Left hindlimb (tissue), 1 donor: ENCODE results near the gene OTC.

Experiments
- DNase-seq: peaks from one replicate; pipeline ENCODE4 v3.0.0-alpha.2; 2018

Gene OTC

DNA sequence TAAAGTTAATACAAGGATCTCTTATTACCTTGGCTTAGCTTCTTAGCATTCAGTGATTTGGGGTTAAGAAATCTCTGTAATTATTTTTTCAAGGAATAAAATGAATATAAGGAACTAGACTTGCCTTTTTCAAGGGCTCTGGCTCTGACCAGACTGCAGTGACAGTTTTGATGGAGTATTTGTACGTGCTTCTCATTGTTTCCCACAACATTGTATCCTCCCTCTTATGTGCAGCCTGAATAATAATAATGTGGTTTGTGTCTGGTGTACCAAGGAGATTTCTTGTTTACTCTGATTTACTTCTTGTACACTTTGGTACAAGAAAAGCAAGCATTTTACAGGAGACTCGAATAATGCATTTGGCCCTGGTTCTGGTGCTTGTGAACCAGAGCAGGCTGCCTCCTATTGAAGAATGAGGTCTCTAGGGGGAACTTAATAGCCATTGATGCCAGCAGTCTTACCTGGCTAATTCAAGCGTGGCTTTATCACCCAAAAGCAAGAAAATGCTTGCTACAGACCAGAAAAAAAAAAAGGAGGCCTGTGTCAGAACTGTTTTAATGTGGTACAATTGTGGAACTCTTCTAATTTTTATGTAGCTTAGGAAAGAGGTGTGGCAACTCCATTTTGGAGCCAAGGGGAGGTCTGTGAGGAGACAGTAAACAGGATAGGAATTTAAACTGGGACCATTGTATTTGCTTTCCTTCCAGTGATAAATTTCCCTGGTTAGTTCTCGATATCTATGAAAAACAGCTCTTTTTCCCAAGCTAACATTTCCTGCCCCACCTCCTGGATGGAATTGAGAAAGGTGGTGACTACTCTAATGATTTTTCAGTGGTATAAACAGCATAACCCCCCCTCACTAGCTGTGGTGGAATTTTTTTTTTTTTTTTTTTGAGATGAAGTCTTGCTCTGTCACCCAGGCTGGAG is 5.6 kb downstream of the OTC start:
- no peak for DNase-seq

DNA sequence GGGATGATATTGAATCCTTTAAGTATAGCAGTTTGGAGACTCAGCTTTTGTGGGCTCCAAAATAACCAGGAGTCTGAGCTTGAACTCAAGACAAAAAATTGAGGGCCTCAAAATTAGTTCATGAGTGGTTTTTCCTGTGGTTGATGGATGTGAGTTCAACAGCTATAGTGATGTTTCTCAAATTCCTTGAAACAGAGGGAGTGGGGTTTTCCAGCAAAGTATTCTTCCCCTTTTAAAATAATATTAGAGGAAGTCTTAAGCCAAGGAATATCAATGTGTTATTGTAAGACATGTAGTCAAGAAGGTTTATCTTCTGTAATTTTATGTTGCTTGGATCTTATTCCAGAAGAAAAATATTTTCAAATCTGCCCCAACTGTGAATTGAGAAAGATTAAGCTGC is 10.6 kb downstream of the OTC start:
- DNase-seq = no peak

DNA sequence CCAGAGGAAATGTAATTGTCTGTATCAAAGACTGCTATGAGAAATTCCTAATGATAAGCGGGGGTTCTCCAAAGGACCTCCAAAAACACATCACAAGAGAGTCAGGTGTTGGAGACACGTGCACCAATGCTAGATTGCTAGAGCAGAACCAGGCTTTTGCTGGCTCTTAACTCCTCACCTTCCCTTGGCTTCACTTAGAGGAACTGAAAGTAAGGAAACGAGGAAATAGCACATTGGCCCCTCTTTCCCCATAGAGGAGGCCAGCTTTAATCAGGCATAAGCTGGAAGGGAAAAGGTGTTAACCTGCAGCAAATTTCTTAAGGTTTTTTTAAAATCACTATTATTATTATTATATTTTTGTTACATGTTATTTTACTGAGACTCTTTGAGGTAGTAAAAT is 13.6 kb downstream of the OTC start:
- DNase-seq = no peak

DNA sequence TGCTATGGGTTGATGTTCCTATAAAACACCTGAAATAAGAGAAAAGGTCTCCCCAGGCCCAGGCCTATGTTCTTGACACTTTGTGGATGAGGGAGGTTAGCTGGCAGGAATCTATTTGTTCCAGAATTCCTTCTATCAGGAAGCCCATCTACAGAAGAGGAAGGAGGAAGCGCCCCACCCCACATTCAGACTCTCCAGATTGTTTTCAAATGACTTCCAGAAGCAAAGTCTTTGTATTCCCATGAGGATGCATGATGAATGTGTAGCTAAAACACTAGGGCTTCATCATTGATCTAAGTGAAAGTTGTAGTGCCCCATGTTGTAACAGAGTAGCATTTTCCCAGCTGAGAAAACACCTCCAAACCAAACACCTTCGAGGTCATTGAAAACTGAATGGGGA is 16.4 kb downstream of the OTC start:
- no peak for DNase-seq

DNA sequence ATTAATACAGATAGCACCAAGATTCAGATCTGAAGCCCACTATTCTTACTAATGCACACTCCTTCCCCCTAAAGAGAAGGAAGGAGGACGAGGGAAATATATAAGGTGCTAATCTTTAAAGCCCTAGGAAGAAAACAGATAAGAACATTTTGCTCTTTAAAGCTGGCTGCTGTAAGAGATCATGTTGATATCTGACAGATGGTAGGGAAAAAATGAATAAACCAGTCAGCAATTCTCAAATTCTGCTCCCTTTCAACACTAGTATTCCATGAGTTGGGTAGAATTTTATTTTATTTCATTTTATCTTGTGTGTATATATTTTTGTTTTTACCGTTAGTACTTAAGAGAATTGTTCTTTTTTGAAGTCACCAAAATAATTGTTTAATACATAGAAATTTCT is 19.2 kb downstream of the OTC start:
- no peak for DNase-seq

DNA sequence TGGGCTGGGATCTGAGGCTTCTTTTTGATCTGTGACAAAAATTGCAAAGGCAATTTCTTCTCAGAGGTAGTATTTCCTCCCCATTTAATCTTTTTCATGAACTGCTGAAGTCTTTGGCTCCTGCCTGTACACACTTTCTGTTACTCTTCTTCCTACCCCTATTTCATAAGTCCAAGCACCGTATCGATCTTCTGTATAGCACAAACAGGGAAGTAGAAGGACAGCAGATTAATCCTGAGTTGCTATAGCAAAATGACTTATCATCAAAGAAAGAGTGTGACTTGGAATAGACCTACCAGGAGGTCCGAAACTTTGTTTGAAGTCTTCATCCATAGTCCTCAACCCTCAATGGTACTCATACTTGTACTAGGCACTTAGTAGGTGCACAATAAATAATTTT is 22.0 kb downstream of the OTC start:
- no peak for DNase-seq

DNA sequence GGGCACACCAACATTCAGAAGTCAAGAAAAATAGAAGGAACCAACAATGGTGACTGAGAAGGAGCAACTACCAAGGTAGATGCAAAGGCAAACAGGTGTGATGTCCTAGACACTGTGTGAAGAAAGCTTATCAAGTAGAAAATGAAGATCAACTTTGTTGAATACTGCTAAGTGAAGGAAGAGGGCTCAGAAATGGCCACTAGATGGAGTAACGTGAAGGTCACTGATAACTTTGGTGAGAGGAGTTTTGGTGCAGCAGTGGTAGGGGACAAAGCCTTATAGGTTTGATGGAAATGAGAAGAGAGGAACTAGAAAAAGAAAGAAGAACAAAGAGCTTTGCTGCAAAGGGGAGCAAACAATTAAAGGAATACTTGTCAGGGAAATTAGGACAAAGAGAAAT is 23.5 kb downstream of the OTC start:
- DNase-seq = no peak

DNA sequence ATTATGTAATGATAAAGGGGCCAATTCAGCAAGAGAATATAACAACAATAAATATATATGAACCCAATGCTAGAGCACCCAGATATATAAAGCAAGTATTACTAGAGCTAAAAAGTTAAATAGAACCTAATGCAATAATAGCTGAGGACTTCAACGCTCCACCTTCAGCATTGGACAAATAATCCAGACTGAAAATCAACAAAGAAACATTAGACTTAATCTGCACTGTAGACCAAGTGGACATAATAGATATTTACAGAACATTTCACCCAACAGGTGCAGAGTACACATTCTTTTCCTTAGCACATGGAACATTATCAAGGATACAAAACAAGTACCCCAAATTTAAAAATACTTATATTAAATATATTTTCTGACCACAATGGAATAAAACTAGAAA is 24.3 kb downstream of the OTC start:
- no peak for DNase-seq

DNA sequence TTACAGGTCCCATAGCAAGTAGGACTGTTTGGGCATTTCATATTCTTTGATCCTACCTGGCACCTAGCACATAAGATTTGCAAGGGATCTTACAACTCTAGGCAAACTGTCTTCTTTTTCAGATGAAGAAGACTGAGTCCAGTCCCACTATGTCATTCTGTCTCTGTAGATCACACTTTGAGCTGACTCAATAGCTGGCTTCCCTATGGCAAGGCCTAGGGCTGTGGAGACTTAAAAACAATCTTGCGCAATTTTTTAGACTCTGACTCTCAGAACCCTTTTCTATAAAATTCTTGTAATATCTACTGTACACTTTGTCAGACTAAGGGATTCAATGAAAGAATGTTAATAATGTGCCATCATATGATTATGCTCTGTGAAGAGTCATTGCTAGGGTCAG is 26.7 kb downstream of the OTC start:
- DNase-seq = no peak

DNA sequence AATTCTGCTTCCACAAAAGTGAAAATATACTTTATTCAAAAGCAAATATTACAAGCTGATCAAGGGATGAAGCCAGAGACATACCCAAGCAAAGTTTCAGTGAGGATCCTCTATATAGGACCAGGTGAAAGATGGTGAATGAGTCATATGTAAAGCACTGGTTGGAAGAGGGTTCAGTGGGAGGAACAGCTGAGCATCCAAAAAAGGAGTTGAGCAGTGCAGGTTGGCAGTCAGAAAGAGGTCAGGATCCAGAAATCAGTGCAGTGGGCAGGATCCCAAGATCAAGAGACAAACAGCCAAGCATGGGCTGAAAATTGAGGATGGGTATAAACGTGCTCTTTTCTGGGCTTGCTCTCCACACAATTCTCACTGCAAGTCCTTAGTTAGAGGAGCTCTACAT is 30.3 kb downstream of the OTC start:
- DNase-seq = no peak

DNA sequence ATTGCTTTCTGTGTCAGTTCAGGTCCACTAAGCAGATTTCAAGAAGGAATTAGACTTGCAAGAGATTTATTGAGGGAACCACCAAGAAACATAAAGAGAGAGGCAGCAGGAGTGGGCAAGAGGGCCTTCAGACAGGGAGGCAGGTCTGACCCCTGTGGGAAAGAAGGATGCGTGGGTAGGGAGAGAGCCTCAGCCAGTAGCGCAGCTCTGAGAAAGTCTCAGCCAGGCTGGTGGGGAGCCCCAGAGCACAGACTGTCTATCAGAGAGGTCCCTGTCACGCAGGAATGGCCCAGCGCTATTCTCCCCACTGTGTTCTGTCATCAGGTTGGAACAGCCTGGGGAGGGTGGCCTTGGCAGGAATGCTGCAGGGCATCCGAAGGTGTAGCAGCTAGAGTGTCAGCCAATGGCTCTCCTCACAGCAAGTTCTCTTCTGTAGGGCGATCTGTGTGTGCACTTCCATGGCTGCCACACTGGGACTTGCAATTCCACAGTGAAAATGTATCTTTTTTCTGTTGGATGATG is 48.0 kb downstream of the OTC start:
- DNase-seq = no peak

DNA sequence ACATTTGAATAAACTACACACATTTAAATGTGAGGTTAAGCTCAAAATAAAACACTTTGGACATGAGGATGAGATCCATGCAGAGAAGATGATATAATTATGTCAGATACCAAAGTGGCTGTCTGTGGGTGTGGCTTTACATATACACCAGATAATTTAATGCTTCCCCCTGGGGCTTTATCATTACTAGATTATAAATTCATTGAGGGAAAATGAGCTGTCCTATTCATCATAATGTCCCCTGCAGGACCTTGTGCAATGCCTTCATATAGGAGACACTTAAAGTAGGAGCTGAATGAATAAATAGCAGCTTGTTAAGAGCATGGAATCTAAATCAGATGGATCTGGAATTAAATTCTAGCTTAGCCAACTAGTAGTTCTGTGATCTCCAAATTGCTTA is 49.7 kb downstream of the OTC start:
- no peak for DNase-seq

DNA sequence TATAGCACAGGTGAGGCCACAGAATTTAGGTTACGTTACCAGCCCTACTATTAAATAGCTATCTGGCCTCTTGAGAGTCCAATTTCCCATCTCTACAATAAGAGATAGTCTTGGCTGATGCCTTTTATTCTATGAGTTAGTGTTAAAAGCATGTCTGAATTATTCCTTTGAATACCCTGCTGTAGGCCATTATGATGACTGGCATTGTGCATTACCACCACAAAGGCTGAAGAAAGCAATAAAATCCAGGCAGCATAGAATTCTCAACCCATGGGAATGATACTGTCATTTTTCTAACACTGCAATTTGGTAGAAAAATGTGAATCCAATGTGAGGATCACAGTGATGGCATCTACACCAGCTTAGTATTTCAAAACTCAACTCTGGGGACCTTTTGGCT is 51.4 kb downstream of the OTC start:
- no peak for DNase-seq

DNA sequence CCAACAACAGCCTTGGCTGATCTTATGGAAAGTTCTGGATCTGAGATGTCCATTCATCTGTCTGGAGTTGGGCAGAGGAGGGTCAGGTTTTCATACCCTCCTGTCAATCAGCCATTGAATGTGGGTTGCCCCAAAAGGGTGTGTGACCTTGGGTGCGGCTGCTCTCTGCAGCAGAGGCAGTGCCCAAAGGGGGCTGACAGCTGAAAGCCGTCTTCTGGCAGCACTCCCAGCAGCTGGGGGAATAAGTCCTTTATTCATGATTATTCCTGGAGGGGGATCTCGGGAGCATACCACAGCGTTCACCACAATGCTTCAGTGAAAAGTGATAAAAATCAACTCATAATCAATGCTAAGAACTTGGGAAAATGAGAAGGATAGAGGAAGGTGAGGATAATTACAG is 54.7 kb downstream of the OTC start:
- DNase-seq = no peak

DNA sequence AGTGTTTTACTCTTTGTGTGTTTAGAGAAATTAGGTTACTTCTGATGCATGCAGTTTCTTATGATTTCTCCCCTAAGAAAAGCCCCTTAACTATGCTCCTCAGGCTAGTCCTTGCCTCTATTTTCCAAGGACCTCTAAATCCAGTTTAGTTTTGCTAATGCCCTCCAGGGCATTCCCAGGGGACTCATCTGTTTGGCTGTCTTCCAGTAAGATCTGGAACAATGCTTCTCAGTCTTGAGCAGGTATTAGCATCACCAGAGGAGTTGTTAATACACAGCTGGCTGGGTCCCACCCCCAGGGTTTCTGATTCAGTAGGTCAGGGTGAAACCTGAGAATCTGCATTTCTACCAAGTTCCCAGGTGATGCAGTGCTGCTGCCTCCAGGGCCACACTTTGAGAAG is 56.9 kb downstream of the OTC start:
- no peak for DNase-seq

DNA sequence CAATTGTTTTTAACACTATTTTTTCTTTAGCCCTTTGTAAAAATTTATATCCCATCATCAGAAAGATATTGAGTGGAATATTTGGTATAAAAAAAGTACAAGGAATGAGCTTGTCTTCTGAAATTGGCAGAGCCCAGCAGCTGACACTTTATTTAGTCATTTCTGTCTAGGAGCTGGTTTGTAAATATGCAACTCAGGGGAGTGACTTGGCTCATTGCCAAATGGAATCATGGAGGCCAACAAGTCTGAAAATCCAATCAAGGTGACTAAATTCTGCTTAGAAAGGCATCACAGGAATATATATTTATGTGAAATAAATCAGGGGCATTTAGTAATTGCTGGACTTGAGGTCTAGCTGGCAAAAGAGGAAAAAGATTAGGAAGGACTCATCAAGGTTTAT is 74.4 kb downstream of the OTC start:
- no peak for DNase-seq

DNA sequence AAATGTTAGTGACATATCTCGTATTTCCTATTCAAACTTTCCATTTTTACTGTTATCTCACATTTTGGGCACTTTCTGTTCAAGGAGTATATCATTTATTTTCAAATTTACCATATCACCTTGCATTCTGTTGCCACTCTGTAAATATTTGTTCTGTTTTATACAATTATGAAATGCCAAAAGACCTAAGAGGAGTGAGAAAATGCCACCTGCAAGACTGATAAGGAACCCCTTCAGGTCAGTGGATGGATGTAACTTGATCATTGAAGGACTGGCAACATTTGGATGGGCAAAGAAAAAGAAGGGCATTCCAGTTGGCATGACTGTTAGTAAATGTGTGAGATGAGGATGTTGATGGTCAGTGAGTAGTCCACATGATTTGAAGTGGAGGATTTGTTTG is 79.1 kb downstream of the OTC start:
- no peak for DNase-seq

DNA sequence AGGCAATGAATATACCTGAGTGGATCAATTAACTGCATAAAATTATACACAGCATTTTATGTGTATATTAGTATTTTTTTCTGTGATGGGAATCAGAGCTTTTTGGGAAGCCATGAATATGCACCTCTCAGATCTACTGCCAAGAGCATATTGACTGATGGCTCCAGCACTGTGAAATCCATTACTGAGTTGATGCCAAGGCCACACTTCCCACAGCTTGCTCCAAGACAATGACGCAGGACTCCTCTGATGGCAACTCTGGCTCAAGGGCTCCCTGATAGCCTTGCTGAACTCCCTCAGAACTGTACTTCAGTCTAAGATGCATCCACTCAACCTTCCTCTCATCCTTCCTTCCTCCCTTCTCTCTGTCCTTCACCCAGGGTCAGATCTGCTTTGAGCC is 82.7 kb downstream of the OTC start:
- no peak for DNase-seq

DNA sequence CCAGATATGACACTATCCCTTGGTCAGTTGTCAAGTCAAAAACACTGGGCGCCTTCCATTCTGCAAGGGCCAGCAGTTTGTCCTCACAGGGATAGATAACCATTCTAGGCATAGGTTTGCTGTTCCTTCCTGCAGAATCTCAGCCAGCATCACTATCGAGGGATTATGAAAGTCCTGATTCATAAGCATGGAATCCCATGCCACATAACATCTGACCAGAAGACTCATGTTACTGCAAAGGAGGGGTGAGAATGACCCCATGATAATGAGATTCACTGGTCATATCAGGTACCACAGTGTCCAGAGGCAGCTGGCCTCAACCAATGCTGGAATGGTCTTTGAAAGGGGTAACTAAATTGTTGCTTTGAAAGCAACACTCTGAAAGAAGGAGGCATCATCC is 84.7 kb downstream of the OTC start:
- no peak for DNase-seq

DNA sequence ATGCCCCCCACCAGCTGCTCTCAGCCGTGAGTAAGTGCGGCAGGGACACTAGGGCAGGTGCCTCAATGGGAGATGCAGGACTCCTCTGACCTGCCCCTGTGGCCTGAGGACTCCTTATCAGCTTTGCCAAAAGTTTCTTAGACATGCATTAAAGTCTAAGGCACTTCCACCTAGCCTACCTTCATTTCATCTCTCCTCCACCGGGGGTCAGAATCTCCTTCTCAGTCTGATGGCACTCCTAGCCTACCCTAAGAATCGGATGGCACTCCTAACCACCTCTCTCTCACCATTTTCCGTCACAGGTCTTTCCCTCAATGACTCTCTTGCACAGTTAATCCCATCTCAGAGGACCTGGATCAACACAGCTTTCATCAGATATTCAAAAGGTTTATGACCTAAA is 85.9 kb downstream of the OTC start:
- DNase-seq = no peak

DNA sequence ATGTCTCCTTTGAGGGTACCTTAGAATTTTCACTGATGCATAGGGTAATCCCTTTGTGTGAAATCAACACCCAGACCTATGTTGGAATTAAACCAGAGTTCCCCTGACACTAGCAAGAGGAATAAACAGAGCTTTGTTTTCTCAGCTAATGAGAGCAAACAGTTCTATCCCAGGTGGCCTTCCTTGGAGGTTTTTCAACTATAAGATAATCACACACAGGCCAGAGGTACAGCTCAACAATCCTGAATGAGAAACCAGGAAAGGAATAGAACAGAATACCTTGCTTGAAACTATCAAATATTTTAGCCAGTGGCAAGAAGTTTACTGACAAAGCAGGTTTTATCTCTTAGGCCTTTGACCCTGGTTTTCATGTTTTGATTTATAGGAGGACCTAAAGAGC is 100.2 kb downstream of the OTC start:
- DNase-seq = no peak

DNA sequence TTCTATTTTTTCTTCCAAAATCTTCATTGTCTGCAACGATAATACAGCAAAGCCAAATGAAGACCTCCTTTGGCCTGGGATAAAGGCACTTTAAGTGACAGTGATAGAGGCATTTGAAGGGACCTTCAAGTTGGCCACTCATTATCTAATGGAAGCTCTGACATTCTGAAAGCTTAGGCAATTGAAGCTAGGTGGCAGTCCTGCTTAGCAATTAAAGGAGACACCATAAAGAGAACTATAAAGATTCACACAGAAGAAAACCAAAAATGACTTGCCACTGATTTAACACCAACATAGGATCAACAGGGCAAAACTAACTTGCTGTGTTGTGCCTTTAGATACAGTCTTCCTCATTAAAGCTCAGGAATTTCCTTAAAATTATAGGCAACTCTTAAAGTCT is 105.7 kb downstream of the OTC start:
- DNase-seq = no peak

DNA sequence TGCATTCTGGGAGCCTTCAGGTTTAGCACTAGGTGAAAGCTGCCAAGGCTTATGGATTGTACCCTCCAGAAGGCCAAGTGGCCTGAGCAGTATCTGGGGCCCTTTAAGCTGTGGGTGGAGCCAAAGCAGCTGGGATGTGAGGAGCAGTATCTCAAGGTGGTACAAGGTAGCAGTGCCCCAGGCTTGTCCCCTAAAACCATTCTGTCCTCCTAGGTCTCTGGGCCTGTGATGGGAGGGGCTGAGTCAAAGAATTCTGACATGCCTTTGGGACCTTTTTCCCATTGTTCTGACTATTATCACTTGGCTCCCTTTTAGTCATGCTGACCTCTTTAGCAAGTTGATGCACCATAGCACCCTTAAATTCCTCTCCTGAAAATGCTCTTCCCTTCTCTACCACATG is 109.9 kb downstream of the OTC start:
- DNase-seq = no peak

DNA sequence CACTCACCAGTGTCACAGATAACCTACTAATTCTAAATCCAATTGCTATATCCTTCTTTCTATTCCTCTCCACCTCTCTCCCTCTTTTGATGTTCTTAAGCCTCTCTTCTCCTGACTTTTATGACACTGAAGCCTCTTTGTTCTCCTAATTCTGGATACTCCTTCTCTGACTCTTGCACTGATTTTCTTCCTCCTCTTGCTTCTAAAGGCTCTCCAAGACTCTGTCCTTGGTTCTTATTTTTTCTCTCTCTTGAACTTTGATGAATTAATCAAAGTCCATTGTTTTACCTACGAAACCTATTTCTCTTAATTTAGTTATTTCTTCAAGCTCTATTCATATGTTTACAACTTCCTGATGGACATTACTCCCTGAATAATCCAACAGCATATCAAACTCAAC is 113.3 kb downstream of the OTC start:
- DNase-seq = no peak

DNA sequence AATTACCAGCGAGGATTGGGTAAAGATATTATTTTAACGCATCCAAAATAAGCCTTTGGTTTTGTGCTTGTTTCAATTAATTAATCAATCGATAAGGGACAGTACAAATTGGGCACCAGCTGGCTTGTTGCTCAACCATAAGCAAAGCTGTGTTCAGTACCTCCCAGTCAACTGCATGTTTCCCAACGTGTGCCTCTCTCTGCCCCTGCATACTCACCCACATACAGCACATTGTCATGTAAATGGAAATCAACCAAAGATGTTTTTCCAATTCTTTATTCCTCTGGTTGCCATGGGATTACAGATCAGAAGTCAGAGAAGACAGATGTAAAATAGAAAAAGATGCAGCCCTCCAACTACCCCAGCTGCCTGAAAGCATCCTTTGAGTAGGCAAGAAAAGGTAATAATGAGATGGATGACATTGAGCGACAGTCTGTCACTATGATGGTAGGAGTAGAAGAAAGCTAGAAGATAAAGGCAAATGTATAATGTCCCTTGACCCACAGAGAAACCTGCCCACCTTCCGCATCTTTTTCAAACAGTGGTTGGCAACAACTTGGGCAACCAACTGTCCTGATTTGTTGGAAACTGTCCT is 116.3 kb downstream of the OTC start:
- no peak for DNase-seq
